ENCODE data around the gene PTPRN2.

PTPRN2 gene

GRCh38 chr7:158487631-158488151, 99.9 kb downstream of the PTPRN2 start:
- no peak for DNase-seq (ENCODE audit: low read depth)
- no peak overlapping the region for H3K4me3 ChIP-seq (ENCODE audit: low read length)
- TF ChIP-seq, protein P1, sequence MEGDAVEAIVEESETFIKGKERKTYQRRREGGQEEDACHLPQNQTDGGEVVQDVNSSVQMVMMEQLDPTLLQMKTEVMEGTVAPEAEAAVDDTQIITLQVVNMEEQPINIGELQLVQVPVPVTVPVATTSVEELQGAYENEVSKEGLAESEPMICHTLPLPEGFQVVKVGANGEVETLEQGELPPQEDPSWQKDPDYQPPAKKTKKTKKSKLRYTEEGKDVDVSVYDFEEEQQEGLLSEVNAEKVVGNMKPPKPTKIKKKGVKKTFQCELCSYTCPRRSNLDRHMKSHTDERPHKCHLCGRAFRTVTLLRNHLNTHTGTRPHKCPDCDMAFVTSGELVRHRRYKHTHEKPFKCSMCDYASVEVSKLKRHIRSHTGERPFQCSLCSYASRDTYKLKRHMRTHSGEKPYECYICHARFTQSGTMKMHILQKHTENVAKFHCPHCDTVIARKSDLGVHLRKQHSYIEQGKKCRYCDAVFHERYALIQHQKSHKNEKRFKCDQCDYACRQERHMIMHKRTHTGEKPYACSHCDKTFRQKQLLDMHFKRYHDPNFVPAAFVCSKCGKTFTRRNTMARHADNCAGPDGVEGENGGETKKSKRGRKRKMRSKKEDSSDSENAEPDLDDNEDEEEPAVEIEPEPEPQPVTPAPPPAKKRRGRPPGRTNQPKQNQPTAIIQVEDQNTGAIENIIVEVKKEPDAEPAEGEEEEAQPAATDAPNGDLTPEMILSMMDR (conservative IDR thresholded peaks at IDR 0.05; ENCODE audit: low read length) = no peak

DNA sequence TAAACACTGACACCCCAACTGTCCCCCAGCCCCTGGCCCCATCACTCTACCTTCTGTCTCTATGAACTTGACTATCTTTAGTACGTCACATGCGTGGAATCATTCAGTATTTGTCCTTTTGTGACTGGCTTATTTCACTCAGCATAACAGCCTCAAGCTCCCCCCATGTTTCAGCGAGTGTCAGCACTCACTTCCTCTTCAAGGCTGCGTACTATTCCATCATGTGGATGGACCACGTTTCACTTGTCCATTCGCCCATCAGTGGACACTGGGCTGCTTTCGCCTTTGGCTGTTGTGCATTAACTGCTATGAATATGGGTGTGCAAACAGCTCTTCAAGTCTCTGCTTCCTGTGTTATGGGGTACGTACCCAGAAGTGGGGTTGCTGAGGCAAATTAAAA, 100.7 kb downstream of the PTPRN2 start:
- TF ChIP-seq, protein P1 (conservative IDR thresholded peaks at IDR 0.05; ENCODE audit: low read length) = no peak
- DNase-seq (ENCODE audit: low read depth) = no peak
- H3K4me3 ChIP-seq (ENCODE audit: low read length) = no peak overlapping the region

DNA sequence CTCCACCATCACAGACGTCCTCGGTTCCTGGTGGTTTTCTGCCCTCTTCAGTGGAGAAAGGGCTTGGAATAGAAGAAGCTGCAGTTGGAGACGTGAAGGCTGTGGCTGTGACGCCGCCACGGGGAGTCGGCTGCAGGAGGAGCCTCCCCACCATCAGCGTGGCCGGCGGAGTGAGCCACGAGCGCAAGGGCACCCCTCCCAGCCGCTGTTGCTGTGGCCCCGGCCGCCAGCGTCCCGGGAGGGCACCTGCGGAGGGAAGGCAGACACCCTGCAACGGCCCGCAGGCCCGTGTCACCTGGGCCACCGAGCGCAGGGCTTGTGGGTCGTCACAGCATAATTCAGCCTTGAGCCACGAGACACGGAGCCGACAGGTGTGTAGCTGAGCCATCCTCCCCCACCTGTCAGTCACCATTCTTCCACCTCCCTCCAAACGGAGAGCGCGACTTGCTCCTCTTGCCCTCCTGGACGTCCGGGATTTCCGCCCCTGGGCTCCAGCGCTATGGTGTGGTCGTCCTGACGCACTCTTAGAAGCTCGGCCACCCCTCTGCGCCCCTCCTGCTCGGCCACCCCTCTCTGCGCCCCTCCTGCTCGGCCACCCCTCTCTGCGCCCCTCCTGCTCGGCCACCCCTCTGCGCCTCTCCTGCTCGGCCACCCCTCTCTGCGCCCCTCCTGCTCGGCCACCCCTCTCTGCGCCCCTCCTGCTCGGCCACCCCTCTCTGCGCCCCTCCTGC, 102.7 kb downstream of the PTPRN2 start:
- H3K4me3 ChIP-seq (ENCODE audit: low read length) = no peak overlapping the region
- TF ChIP-seq, protein P1 (conservative IDR thresholded peaks at IDR 0.05; ENCODE audit: low read length) = no peak
- DNase-seq (ENCODE audit: low read depth) = no peak

DNA sequence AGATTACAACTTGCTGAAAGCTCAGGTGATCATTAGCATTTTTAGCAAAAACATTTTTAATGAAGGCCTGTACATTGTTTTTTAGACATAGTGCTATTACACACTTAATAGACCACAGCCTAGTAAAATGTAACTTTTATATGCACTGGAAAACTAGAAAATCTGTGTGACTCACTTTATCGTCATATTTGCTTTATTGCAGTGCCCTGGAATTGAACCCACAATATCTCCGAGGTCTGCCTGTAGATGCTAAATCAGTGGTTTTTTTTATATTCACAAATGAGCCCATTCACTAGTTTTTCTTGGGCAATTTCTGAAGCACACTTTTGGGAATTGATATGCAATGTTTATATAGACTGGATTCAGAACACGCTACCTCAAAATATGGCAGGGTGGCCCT, 105.1 kb downstream of the PTPRN2 start:
- H3K4me3 ChIP-seq (ENCODE audit: low read length) = no peak overlapping the region
- no peak for DNase-seq (ENCODE audit: low read depth)
- TF ChIP-seq, protein P1 (conservative IDR thresholded peaks at IDR 0.05; ENCODE audit: low read length) = no peak

- DNase-seq (ENCODE audit: low read depth) = no peak
- TF ChIP-seq, protein P1 (conservative IDR thresholded peaks at IDR 0.05; ENCODE audit: low read length) = no peak
- no peak overlapping the region for H3K4me3 ChIP-seq (ENCODE audit: low read length)
These were observed 108.0 kb downstream of the PTPRN2 start for GRCh38 chr7:158479664-158480025.

GRCh38 chr7:158479021-158479663, 108.5 kb downstream of the PTPRN2 start:
- H3K4me3 ChIP-seq (ENCODE audit: low read length) = no peak overlapping the region
- TF ChIP-seq, protein P1 (conservative IDR thresholded peaks at IDR 0.05; ENCODE audit: low read length) = no peak
- no peak for DNase-seq (ENCODE audit: low read depth)

DNA sequence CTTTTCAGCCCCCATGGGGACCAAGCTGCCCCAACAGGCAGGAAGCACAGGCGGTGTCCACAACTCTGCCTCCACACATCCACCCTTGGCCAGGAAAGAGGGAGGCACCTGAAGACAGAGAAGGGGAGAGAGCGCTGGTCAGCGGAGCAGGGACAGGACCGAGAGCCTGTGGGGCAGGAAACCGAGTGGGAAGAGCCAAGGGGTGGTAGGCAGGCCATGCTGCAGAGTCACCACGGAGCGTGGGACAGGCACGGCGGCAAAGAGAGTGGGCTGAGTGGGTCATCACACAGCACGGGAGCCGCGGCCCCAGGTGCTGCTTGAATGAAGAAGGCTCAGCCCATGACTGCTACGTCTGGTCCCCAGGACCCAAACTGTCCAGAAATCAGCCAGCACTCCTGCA, 109.8 kb downstream of the PTPRN2 start:
- H3K4me3 ChIP-seq (ENCODE audit: low read length) = no peak overlapping the region
- TF ChIP-seq, protein P1 (conservative IDR thresholded peaks at IDR 0.05; ENCODE audit: low read length) = no peak
- no peak for DNase-seq (ENCODE audit: low read depth)

Measured in AG10803 (cell line).